T-helper 1 cell treated with Interleukin-12 subunit alpha and Interleukin-12 subunit beta and Interleukin-4 antibody, amounts not matched to agents 30 ng/mL and 1 ng/mL, for 36 hours (primary cell): ENCODE measurements around the gene CTRB1. TPM values are rescaled to one million over a fixed set of nuclear protein-coding genes. Genes with fewer than 3 reads are reported as not detected.
"Not testable (repeated sequence)": the region's sequence is repeated elsewhere in the genome, so short reads cannot be mapped to it uniquely, and the experiment has no call there.

Experiments used
- intact Hi-C: fragments of 100-400 bp; cut with micrococcal nuclease; formaldehyde crosslinking; loops from one replicate; pipeline ENCODE4 v1.15.1; 2024
- total RNA-seq: library from RNA; stranded (reverse); gene quantifications from 2 replicates; pipeline ENCODE4 v1.2.3, GENCODE V29; 2022

CTRB1 gene
- total RNA-seq, 1 donor from 2014 or later = not detected

DNA sequence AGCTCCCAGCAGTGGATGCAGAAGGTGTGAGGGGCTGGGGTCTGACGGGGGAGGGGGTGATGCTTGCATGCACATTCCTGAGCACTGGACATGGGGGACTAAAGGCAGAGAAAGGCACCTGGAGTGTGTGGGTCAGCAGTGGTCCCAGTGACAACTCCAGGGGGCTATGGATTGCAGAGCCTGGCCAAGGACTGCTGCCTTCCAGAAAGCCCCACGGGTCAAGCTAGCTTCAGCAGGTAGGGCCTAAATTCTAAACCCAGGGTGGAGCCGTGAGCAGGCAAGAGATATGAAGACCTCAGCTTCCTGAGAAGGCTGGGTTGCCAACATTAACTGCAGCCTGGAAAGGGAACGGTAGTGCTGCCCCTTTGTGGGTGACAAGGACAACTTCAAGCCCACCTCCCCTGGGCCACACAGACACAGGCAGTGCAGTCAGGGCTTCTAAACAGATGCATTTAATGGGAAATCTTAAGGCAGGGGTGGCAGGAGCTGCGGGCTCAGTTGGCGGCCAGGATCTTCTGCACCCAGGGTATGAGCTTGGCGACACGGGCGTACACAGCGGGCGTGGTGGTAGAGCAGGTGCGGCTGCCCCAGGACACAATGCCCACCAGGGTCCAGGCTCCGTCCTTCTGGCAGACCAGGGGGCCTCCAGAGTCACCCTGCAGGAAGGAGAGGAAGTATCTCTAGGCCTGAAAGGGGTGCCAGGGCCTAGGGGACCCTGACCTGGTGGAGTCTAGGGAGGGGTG, 14.9 kb upstream of the CTRB1 start:
- intact Hi-C loops = no loop called here

DNA sequence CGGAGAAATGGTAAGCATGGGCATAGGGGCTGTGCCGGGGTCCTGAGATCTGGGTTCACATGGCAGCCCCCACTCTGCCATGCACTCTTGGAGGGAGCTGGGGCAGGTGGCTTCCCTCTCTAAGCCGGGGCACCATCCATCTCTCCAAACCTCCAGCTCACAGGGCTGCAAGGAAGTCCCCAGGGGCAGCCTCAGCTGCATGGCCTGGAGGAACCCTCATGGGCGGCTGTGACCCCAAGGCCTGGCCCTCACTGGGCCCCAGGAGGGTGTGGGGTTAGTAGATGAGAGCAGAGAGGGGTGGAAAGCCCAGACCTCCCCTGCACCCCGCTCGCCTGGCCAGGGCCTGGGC, 14.4 kb upstream of the CTRB1 start:
- intact Hi-C loops = no loop called here

DNA sequence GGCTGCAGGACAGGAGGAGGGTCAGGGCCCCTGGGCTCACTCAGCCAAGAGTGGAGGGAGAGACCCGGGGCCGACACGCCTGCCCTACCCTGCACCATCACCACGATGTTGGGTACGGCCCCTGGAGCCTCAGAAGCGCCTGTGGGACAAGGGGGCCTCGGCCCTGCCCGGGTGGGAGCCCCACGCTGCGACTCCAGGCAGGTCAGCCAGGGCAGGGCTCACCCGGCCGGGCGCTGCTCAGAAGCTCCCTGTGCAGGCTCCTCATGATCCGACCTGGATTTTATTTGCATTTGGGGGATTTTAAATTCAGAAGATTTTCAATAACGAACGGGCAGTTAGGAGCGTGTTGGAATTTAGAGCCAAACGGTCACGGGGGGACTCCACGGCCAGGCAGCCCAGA, 13.9 kb upstream of the CTRB1 start:
- intact Hi-C loops = not testable (repeated sequence)

DNA sequence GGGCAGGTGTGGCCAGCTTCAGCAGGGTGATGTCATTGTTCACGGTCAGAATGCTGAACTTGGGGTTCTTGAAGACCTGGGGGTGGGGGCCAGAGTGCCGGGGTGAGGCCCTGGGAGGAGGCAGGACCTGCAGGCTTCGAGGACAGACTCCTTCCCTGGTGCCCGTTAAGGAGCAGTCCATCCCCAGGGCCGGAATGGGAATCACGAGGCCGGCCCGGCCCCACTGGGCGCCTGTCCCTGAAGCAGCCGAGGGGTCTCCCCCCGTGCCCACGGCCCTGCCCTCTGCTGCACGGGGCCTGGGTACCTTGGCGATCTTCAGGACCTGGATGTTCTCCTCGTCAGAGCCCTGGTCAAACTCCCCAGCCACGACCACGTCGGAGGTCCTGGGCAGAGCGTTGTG, 13.3 kb upstream of the CTRB1 start:
- intact Hi-C loops = not testable (repeated sequence)

- intact Hi-C loops = not testable (repeated sequence)
Observed at GRCh38 chr16:75205961-75206748, 12.6 kb upstream of the CTRB1 start.

GRCh38 chr16:75206749-75207451, 11.9 kb upstream of the CTRB1 start, which contains the start of gene CTRB2:
TSS of gene CTRB2 (minus strand) at chr16:75207161. CDS start at chr16:75207141, 20 bp downstream.
- intact Hi-C loops = no loop called here

- intact Hi-C loops = no loop called here
Observed at GRCh38 chr16:75207831-75208230, 11.0 kb upstream of the CTRB1 start.

DNA sequence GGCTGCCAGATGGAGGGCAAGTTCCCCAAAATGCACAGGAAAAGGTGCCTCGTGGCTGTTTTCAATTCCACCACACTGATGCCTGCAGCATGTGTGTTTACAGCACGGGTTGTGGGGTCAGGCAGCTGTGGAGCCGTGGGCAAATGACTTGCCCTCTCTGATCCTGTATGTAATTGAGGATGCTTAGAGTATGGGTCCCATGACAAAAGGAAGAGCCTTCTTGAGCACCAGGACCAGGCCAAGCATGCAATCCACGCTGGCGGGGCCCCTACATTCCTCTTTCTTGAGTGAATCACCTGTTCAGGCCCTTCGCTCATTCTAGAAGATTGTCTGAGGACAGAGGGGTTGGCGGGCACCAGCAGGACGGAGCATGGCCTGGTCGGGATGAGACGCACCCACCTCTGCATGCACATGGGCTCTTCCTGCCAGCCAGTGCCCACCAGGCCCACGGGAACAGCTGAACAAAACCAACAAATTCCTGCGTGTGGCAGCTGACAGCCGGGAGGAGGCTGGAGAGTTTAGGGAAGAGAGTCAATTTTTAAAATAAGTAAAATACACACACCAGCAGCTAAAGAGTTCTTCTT, 10.5 kb upstream of the CTRB1 start:
- intact Hi-C loops = no loop called here

DNA sequence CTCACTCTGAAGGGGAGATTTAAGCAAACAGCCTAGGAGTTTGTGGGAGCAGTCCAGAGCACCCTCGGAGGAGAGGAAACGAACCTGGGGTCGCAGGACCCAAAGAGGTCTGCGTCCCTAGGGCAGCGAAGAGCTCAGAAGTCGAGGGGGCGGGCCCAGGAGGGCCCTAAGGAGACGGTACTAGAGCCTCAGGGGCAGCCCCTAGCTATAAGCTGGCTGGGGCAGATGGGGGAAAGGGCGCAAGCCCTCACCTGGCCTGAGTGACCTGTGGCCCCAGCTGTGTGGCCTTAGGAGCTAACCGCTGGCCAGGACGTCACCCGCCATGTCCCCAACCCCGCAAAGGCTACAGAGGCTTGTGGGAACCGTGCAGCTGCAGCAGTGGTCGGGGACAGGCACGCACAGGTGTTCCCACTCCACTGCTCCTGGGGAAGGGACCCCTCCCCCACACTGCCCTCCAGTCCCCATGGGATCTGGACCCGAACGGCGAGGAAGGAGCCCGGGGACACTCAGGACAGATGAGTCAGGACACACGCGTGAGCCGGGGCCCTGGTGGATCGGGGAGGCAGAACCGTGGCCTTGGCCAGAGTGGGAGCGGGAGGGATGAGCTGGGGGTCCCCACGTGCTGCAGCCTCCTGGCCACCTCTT, 9.8 kb upstream of the CTRB1 start:
- intact Hi-C loops = no loop called here

DNA sequence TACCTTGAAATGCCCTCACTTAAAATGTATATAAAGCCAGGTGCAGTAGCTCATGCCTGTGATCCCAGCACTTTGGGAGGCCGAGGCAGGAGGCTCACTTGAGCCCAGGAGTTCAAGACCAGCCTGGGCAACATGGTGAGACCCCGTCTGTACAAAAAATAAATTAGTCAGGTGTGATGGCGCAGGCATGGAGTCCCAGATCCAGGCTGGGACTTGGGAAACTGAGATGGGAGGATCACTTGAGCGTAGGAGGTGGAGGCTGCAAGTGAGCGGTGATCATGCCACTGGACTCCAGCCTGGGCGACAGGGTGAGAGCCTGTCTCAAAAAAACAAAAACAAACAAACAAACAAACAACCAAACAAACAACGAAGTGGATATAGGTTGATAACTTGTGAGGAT, 9.3 kb upstream of the CTRB1 start:
- intact Hi-C loops = not testable (repeated sequence)

DNA sequence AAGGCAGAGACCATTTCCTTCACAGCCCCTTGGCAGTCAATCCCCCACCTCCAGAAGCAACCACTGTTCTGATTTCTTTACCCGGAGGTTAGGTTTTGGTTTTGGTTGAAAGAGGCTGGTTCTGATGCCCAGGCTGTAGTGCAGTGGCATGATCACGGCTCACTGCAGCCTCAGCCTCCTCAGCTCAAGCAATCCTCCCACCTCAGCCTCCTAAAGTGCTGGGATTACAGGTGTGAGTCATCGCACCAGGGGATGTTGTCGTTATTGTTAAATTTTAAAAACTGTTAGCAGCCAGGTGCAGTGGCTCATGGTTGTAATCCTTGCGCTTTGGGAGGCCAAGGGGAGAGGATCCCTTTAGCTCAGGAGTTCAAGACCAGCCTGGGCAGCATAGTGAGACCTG, 8.8 kb upstream of the CTRB1 start:
- intact Hi-C loops = no loop called here

DNA sequence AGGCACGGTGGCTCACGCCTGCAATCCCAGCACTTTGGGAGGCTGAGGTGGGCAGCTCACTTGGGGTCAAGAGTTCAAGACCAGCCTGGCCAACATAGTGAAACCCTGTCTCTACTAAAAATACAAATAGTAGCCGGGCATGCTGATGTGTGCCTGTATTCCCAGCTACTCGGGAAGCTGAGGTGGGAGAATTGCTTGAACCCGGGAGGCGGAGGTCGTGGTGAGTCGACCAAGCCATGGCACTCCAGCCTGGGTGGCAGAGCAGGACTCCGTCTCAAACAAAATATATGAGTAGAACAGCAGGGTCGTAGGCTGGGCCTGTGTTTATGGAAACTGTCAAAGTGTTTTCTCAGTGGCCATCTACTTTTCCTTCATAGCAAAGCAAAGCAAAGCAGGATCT, 7.5 kb upstream of the CTRB1 start:
- intact Hi-C loops = not testable (repeated sequence)

DNA sequence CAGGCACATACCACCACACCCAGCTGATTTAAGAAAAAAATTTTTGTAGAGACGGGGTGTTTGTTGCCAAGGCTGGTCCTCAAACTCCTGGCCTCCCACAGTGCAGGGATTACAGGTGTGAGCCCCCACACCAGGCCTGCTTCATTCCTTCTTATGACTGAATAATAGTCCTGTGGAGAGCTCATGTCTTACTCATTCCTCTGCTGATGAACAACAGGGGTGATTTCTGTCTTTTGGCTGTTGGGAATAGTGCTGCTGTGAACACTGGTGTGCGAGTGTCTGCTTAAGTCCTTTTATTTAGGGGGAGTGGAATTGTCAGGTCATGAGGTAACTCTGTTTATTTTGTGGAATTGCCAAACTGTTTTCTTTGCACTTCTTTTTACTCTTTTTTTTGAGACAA, 2.7 kb upstream of the CTRB1 start:
- intact Hi-C loops = no loop called here

DNA sequence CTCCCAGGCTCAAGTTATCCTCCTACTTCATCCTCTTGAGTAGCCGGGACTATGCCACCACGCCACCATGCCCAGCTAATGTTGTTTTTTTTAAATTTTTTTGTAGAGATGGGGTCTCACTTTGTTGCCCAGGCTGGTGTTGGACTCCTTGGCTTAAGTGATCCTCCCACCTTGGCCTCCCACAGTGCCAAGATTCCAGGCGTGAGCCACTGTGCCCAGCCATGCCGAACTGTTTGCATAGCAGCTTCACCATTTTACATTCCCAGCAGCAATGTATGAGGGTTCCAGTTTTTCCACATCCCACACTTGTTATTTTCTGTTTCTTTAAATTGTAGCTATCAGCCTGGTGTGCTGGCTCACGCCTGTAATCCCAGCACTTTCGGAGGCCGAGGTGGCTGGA, 2.2 kb upstream of the CTRB1 start:
- intact Hi-C loops = no loop called here

DNA sequence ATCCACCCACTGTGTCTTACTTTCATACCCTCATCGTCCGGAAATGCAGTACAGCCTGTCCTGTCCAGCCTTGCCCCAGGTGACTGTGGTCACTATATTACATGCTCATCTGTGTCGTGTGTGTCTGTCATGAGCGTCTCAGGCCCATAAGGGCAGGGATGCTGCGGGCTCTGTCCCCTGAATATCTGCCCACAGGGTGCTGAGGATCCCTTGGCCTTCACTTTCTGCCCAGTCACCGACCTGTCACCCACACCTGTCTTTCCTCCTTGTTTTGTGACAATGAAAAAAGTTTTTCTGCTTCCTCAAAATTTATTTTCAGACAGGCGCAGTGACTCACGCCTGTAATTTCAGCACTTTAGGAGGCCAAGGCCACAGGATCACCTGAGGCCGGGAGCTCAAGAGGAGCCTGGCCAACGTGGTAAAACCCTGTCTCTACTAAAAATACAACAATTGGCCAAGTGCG, 1.4 kb upstream of the CTRB1 start:
- intact Hi-C loops = no loop called here

- intact Hi-C loops = loop anchor here (1.0 kb wide), 1 partner anchor 20 kb away; no protein-coding TSS in a partner anchor
Observed at GRCh38 chr16:75219088-75219487, 300 bp downstream of the CTRB1 start.

GRCh38 chr16:75219838-75220237, 1.1 kb downstream of the CTRB1 start:
- intact Hi-C loops = loop anchor here (1.0 kb wide), 1 partner anchor 21 kb away; no protein-coding TSS in a partner anchor

- intact Hi-C loops = no loop called here
Observed at GRCh38 chr16:75222271-75222783, 3.5 kb downstream of the CTRB1 start.

GRCh38 chr16:75223129-75223528, 4.3 kb downstream of the CTRB1 start:
- intact Hi-C loops = not testable (repeated sequence)

- intact Hi-C loops = no loop called here
Observed at GRCh38 chr16:75224306-75225082, 5.7 kb downstream of the CTRB1 start.
